GM19035 (cell line): ENCODE data around the gene ARHGDIA.

ENCODE experiments used
- ATAC-seq: cut with Tn5 transposase; IDR thresholded peaks from one replicate; pipeline ENCODE4 v1.9.1; 2021; ENCODE audit not compliant: unreplicated experiment

Gene ARHGDIA

DNA sequence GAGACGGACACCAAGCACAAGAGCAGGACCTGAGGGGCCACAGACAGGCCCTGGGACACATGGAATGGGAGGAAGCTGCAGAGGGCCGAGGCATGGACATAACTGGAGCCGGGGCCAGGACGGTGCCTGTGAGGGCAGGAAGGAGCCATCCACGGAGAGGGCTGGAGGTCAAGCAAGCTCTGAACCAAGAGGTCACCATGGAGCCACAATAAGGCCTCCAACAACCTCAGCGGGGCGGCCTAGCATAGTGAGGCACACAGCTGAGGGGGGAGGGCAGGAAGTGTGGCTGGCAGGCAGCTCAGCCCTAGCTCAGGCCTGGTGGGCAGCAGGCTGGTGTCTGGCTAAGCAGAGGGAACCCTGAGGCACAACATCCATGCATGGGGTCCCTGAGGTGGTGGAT is 42.5 kb downstream of the ARHGDIA start:
- no peak for ATAC-seq

DNA sequence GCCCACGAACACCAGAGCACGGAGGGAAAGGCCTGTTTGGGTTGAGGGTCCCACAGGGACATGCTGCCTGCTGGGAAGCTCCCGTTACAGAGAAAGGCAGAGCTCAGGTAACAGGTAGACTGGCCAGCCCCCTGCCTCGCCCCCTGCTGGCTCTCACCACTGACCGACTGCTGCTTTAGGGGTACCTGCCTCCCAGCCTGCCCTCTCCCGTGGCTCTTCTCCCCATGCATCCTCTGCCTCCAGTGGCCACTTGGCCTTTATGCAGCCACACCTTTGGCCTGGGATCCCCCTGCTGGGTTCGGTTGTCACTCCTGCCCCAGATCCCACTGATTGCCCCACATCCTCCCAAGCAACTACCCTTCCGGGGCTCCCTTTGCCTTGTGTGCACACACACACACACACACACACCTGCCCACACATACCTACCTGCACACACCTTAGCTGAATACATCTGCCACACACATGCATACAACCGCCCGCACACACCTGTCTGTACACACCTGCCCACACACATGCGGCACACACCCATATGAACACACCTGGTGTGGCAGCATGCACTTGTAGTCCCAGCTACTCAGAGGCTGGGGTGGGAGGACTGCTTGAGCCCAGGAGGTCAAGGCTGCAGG is 45.2 kb downstream of the ARHGDIA start:
- no peak for ATAC-seq

DNA sequence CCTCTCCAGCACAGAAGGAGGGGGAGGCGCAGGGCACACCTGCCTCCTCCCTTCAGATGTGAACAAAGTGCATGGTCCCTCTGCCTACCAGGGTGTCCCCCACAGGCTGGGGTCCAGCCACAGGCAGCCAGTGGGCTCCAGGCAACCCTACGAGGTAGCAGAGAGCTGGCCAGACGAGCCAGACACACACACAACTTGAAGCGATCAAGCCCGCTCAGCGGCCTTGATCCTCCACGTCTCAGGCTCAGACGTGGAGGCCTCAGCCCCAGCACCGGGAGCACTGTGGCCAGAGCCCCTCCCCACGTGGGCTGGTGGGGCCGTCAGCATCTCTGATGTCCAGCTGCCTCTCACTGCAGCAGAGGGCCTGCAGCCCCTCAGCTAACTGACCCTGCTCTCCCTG is 46.5 kb downstream of the ARHGDIA start:
- no peak for ATAC-seq

DNA sequence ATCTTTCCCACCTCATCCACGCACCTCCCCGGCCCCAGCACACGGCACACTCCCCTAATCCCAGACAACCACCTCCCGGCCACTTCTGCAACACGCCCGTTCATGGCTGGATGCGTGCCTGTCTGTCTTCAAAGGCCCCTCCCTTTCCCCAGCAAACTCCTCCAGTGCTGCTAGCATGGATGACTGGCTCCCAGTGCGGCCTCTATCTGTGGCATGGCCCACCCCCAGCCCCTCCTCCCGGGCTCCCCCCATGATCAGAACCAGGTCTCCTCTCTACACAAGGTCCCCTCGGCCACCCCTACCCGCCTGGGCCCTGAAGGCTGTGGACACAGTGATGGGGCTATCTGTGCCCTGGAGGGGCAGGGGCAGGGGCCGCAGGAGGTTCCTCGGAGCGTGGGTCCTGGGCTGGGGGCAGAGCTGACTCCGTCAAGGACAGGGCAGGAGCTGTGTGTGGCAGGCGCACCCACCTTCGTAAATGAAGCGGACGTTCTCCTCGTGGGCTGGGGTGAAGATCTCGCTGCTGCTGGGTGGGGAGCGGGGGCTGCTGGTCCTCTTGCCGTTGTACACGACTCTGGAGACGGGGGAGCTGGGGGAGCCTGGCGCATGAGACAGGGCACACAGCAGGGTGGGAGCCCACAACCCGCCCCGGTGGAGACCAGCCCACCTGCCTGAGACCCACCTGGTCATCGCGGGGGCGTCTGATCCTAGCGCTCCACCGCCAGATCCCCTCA is 47.2 kb downstream of the ARHGDIA start:
- no peak for ATAC-seq

GRCh38 chr17:81822996-81823819 is 47.9 kb downstream of the ARHGDIA start:
- ATAC-seq = no peak

GRCh38 chr17:81822312-81822637 is 48.9 kb downstream of the ARHGDIA start:
- no peak for ATAC-seq

- ATAC-seq = no peak
These were observed 49.4 kb downstream of the ARHGDIA start for GRCh38 chr17:81821603-81822311.

- ATAC-seq = no peak
These were observed 50.0 kb downstream of the ARHGDIA start for GRCh38 chr17:81821147-81821546.

GRCh38 chr17:81819708-81820107 is 51.4 kb downstream of the ARHGDIA start:
- ATAC-seq = no peak

DNA sequence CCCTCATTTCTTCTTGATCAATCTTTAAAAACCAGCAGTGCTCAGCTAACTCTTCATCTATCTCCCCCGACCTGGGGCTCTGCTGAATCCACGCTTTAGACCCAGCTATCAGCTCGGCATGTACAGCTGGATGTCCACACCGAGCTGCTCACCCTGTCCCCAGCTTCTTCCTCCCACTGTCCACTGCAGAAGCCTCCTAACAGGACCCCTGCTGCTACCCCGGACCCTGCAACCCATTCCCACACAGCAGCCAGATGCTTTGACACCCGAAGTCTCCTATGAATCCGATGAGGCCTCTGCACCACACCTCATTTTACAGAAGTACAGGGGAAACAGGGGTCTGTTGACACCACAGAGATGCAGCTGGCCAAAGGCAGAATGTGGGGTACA is 53.4 kb downstream of the ARHGDIA start:
- ATAC-seq = no peak
